ENCODE results near the gene ELL.

DNA sequence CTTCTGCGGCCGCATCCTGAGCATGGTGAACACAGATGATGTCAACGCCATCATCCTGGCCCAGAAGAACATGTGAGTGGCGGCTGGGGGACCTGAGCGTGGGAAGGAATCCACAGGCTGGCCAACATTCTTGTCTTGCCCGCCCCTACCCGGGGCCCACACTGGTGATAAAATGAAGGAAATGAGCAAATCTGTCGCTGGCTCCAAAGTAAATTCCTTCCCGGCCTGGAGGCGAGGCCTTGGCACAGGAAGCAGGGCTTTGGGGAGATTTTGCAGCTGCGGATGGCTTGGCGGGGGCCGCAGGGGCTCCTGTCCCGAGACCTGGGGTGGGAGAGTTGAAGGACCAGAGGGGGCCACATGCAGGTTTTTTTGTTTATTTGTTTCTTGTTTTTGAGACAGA, 40.2 kb upstream of the ELL start:
- TF ChIP-seq POLR2A (IDR thresholded peaks at IDR 0.05) (no peak), POLR2AphosphoS5 (IDR thresholded peaks at IDR 0.05) (no peak)
- TF ChIP-seq, protein P1, sequence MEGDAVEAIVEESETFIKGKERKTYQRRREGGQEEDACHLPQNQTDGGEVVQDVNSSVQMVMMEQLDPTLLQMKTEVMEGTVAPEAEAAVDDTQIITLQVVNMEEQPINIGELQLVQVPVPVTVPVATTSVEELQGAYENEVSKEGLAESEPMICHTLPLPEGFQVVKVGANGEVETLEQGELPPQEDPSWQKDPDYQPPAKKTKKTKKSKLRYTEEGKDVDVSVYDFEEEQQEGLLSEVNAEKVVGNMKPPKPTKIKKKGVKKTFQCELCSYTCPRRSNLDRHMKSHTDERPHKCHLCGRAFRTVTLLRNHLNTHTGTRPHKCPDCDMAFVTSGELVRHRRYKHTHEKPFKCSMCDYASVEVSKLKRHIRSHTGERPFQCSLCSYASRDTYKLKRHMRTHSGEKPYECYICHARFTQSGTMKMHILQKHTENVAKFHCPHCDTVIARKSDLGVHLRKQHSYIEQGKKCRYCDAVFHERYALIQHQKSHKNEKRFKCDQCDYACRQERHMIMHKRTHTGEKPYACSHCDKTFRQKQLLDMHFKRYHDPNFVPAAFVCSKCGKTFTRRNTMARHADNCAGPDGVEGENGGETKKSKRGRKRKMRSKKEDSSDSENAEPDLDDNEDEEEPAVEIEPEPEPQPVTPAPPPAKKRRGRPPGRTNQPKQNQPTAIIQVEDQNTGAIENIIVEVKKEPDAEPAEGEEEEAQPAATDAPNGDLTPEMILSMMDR (IDR thresholded peaks at IDR 0.05): no peak

Measured in upper lobe of left lung (tissue), 4 donors.